Fibroblast of lung (primary cell): ENCODE data around the gene TRH. TPM values are rescaled to one million over a fixed set of nuclear protein-coding genes. Genes with fewer than 3 reads are reported as not detected.

Experiments used
- DNase-seq, 2 donors: peaks; one replicate each; pipeline versions ENCODE4 v3.0.0 to v3.0.0-alpha.2; 2010; ENCODE audit warnings: low read depth in 2 of 2
- H2AFZ ChIP-seq: 2 replicates; pipeline ENCODE4 v1.5.1; 2012; ENCODE audit warnings: low read length, control low read depth, inconsistent platforms
- H3K27ac ChIP-seq: 2 replicates; pipeline ENCODE4 v1.5.1; 2011; ENCODE audit warnings: low read length, control low read depth; ENCODE audit not compliant: insufficient read depth
- H3K27me3 ChIP-seq: 2 replicates; pipeline ENCODE4 v1.5.1; 2011; ENCODE audit warnings: mild to moderate bottlenecking, low read length; ENCODE audit not compliant: control insufficient read depth, insufficient read depth
- H3K36me3 ChIP-seq: 2 replicates; pipeline ENCODE4 v1.5.1; 2011; ENCODE audit warnings: low read length; ENCODE audit not compliant: control insufficient read depth, insufficient read depth
- H3K4me1 ChIP-seq: 2 replicates; pipeline ENCODE4 v1.5.1; 2011; ENCODE audit warnings: low read length; ENCODE audit not compliant: control insufficient read depth, insufficient read depth; ENCODE audit errors: extremely low read depth
- H3K4me2 ChIP-seq: 2 replicates; pipeline ENCODE4 v1.5.1; 2011; ENCODE audit warnings: low read length, control low read depth; ENCODE audit not compliant: insufficient read depth; ENCODE audit errors: extremely low read depth
- H3K4me3 ChIP-seq, 4 experiments: fragments of 200-600 bp in 1 of 4; sonication (generic) in 1 of 4; replicated peaks in 1 of 4; 2 replicates each; pipeline ENCODE4 v1.5.1; 2011 to 2016; ENCODE audit warnings: low read length in 4 of 4, low read depth in 3 of 4, mild to moderate bottlenecking in 3 of 4, control low read depth in 2 of 4, inconsistent platforms in 1 of 4, mixed read lengths in 1 of 4; ENCODE audit not compliant: insufficient read depth in 1 of 4; ENCODE audit errors: control extremely low read depth in 1 of 4
- H3K79me2 ChIP-seq: 2 replicates; pipeline ENCODE4 v1.5.1; 2012; ENCODE audit warnings: mild to moderate bottlenecking, low read length, inconsistent platforms; ENCODE audit not compliant: control insufficient read depth, insufficient read depth
- H3K9ac ChIP-seq: 2 replicates; pipeline ENCODE4 v1.5.1; 2011; ENCODE audit warnings: mild to moderate bottlenecking, low read length, control low read depth; ENCODE audit not compliant: insufficient read depth
- H3K9me3 ChIP-seq: 2 replicates; pipeline ENCODE4 v1.5.1; 2012; ENCODE audit warnings: low read depth, low read length; ENCODE audit not compliant: control insufficient read depth, insufficient read depth
- H4K20me1 ChIP-seq: 2 replicates; pipeline ENCODE4 v1.5.1; 2011; ENCODE audit warnings: low read length; ENCODE audit not compliant: control insufficient read depth, insufficient read depth; ENCODE audit errors: extremely low read depth
- EZH2 ChIP-seq: IDR thresholded peaks from 2 replicates; pipeline ENCODE4 v1.5.1; 2012; ENCODE audit warnings: low read length, control low read depth, mild to moderate bottlenecking; ENCODE audit errors: missing control alignments
- polyA plus RNA-seq, 2 donors: library from polyadenylated mRNA; depleted of rRNA in 1 of 2; stranded (reverse) in 1 of 2; unstranded in 1 of 2; fragments of >200 nt; gene quantifications; 2 replicates each; pipeline ENCODE4 v1.2.1, GENCODE V29; 2011 to 2012; ENCODE audit warnings: missing spikeins in 1 of 2
- total RNA-seq: library from RNA; depleted of rRNA; stranded (reverse); fragments of >200 nt; gene quantifications from 2 replicates; pipeline ENCODE4 v1.2.1, GENCODE V29; 2014
- TF ChIP-seq, protein P1 (sequence below), 2 donors: IDR thresholded peaks in 1 of 2; conservative IDR thresholded peaks in 1 of 2; 1 replicate in 1 of 2; 2 replicates in 1 of 2; pipeline ENCODE4 v1.5.1; 2011 to 2012; ENCODE audit warnings: low read length in 2 of 2, control low read depth in 1 of 2, inconsistent platforms in 1 of 2, low read depth in 1 of 2, mild to moderate bottlenecking in 1 of 2

The TRH gene
- total and polyA plus RNA-seq, 2 donors (not counting 1 experiment from before 2014, with no cell fraction given): not detected

DNA sequence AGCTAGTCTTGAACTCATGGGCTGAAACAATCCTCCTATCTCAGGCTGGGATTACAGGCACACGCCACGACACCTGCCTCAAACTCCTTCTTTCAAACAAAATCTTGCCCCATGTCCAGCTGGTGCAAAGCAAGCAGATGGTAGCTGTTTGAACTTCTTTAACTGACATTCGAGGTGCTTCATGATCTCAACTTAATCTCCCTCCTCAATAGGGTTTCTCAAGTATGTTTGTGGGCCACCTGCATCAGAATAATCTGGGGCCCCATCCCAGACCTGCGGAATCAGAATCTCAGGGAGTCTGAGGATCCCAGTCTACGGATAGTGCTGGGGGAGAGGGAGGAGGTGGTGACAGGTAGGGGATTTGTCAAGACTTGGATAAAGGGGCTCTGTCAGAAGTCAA is 20.9 kb upstream of the TRH start:
- no peak for DNase-seq
- no peak for TF ChIP-seq EZH2
- TF ChIP-seq, protein P1, sequence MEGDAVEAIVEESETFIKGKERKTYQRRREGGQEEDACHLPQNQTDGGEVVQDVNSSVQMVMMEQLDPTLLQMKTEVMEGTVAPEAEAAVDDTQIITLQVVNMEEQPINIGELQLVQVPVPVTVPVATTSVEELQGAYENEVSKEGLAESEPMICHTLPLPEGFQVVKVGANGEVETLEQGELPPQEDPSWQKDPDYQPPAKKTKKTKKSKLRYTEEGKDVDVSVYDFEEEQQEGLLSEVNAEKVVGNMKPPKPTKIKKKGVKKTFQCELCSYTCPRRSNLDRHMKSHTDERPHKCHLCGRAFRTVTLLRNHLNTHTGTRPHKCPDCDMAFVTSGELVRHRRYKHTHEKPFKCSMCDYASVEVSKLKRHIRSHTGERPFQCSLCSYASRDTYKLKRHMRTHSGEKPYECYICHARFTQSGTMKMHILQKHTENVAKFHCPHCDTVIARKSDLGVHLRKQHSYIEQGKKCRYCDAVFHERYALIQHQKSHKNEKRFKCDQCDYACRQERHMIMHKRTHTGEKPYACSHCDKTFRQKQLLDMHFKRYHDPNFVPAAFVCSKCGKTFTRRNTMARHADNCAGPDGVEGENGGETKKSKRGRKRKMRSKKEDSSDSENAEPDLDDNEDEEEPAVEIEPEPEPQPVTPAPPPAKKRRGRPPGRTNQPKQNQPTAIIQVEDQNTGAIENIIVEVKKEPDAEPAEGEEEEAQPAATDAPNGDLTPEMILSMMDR (conservative IDR thresholded peaks at IDR 0.05 in 1 of 2, IDR thresholded peaks at IDR 0.05 in 1 of 2; ENCODE audit: low read depth in 1 of 2, low read length in 2 of 2): no peak
- no peak overlapping the region for H3K4me2 ChIP-seq

DNA sequence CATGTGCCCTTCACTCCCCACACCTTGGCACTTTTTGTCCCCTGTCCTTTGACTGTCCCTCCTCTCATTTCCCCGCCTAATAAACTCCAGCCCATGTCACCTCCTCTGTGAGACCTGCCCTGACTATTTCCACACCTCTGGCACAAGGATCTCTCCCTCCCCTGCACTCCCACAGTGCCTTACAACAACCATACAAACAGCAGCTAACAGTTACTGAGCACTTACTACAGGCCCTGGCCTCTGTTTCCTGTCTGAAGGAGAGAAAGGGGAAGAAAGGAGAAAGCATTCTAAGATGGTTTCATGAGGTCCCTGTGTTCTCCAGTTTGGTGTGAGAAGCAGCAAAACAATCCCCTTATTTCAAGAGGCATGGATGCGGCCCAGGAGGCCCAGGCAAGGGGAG is 20.0 kb upstream of the TRH start:
- no peak overlapping the region for H2AFZ ChIP-seq

More for the DNA sequence above, 20.9 kb upstream of the TRH start:
- H3K4me3 ChIP-seq: no peak overlapping the region
- H3K27ac ChIP-seq: no peak overlapping the region
- peaks cover 14% of the 10 kb centered on the region for H3K27me3 ChIP-seq
- H4K20me1 ChIP-seq: no peaks in the 10 kb centered on the region
- H3K9ac ChIP-seq: no peak overlapping the region
- no peaks in the 10 kb centered on the region for H3K36me3 ChIP-seq
- no peaks in the 10 kb centered on the region for H3K79me2 ChIP-seq
- no peaks in the 10 kb centered on the region for H3K9me3 ChIP-seq
- H2AFZ ChIP-seq: no peak overlapping the region
- H3K4me1 ChIP-seq: no peaks in the 10 kb centered on the region

DNA sequence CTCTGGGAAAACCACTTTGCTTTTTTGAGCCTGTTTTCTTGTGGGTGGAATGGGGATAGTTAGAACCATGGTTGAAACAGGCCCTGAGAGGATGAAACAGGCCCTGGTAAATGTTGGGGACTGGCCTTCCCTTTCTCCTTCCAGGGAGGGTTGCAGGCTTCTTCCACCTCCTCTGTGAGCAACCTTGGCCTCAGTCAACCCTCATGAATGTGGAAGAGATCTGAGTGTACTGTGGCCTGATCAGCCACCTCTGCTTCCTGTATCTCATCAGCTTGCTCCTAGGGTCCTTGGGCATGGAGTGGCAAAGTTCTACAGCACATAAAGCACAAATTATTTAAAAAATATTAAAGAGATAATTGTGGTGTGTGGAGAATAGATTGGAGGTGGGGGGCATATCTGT is 17.6 kb upstream of the TRH start:
- H3K4me1 ChIP-seq: no peaks in the 10 kb centered on the region
- no peaks in the 10 kb centered on the region for H3K9me3 ChIP-seq
- no peaks in the 10 kb centered on the region for H3K36me3 ChIP-seq
- no peak overlapping the region for H3K4me3 ChIP-seq
- TF ChIP-seq, protein P1 (conservative IDR thresholded peaks at IDR 0.05 in 1 of 2, IDR thresholded peaks at IDR 0.05 in 1 of 2; ENCODE audit: low read depth in 1 of 2, low read length in 2 of 2): no peak
- TF ChIP-seq EZH2: no peak
- no peak overlapping the region for H3K9ac ChIP-seq
- H3K27me3 ChIP-seq: peaks cover 10% of the 10 kb centered on the region
- H2AFZ ChIP-seq: no peak overlapping the region
- H3K27ac ChIP-seq: no peak overlapping the region
- no peaks in the 10 kb centered on the region for H3K79me2 ChIP-seq
- H3K4me2 ChIP-seq: no peak overlapping the region
- H4K20me1 ChIP-seq: no peaks in the 10 kb centered on the region
- DNase-seq: no peak

More for the DNA sequence above, 20.0 kb upstream of the TRH start:
- DNase-seq: no peak
- Histone ChIP-seq H3K9ac (no peak overlapping the region), H3K27ac (no peak overlapping the region), H3K9me3 (no peaks in the 10 kb centered on the region), H3K79me2 (no peaks in the 10 kb centered on the region), H3K4me1 (no peaks in the 10 kb centered on the region), H3K27me3 (peaks cover 10% of the 10 kb centered on the region), H3K36me3 (no peaks in the 10 kb centered on the region), H3K4me2 (no peak overlapping the region), H3K4me3 (no peak overlapping the region), H4K20me1 (no peaks in the 10 kb centered on the region)
- TF ChIP-seq, protein P1 (conservative IDR thresholded peaks at IDR 0.05 in 1 of 2, IDR thresholded peaks at IDR 0.05 in 1 of 2; ENCODE audit: low read depth in 1 of 2, low read length in 2 of 2): no peak
- TF ChIP-seq EZH2: no peak
